ENCODE measurements around the gene KCNQ2. TPM values are rescaled to one million over a fixed set of nuclear protein-coding genes. Genes with fewer than 3 reads are reported as not detected.
"Not testable (repeated sequence)": the region's sequence is repeated elsewhere in the genome, so short reads cannot be mapped to it uniquely, and the experiment has no call there.

KCNQ2 gene
- total RNA-seq, 1 donor from 2014 or later: not detected

DNA sequence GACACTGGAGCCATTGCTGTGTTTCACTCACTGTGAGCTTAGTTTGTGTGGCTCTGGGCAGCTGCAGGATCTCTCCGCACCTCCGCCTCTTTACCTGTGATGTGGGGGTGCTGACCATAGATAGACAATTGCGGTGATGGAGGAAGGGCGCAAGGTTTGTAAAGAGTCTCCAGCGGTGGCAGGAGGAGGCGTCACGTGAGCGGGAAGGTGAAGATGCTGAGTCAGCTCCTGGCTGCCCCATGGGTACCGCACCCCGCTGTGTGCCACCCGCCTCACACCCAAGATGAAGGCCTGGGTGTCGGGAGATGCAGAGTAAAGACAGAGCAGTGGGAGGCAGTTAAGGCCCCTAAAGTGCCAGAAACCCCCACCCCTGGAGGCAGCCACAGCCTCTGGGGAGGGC, 9.0 kb upstream of the KCNQ2 start:
- DNase-seq (no peak), ATAC-seq (no peak)
- Histone ChIP-seq H3K27me3 (ENCODE audit: low read depth) (peaks cover 62% of the 10 kb centered on the region), H3K36me3 (no peaks in the 10 kb centered on the region), H3K4me1 (no peaks in the 10 kb centered on the region), H3K4me3 (no peak overlapping the region), H3K27ac (no peak overlapping the region), H3K9me3 (no peaks in the 10 kb centered on the region)
- TF ChIP-seq, protein P1, sequence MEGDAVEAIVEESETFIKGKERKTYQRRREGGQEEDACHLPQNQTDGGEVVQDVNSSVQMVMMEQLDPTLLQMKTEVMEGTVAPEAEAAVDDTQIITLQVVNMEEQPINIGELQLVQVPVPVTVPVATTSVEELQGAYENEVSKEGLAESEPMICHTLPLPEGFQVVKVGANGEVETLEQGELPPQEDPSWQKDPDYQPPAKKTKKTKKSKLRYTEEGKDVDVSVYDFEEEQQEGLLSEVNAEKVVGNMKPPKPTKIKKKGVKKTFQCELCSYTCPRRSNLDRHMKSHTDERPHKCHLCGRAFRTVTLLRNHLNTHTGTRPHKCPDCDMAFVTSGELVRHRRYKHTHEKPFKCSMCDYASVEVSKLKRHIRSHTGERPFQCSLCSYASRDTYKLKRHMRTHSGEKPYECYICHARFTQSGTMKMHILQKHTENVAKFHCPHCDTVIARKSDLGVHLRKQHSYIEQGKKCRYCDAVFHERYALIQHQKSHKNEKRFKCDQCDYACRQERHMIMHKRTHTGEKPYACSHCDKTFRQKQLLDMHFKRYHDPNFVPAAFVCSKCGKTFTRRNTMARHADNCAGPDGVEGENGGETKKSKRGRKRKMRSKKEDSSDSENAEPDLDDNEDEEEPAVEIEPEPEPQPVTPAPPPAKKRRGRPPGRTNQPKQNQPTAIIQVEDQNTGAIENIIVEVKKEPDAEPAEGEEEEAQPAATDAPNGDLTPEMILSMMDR (IDR thresholded peaks at IDR 0.05): no peak
- intact Hi-C loops (cut with DNase I): no loop called here

DNA sequence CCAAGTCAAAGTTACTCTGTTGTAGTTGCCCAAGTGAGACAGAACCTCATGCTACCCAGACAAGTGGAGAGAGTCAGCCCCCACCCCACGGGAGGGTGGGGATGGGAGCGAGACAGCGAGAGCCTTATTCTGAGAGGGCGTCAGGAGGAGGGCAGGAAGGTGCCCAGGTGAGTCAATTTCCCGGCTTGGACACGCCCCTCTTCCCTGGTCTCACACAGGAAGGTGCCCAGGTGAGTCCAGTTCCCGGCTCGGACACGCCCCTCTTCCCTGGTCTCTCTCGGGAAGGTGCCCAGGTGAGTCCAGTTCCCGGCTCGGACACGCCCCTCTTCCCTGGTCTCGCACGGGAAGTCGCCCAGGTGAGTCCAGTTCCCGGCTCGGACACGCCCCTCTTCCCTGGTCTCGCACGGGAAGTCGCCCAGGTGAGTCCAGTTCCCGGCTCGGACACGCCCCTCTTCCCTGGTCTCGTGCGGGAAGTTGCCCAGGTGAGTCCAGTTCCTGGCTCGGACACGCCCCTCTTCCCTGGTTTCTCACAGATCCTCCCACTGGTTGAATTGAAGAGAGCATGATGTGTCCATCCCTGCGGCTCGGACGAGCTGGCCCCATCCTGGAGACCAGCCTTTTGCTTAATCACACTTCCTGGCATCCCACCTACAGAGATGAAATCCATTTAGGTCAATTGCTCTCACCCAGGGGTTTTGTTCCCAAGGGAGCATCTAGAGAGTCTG, 7.4 kb upstream of the KCNQ2 start:
- H3K4me1 ChIP-seq; H3K27ac ChIP-seq; H3K4me3 ChIP-seq; ATAC-seq; DNase-seq; intact Hi-C loops (cut with DNase I); H3K9me3 ChIP-seq; H3K36me3 ChIP-seq: not testable (repeated sequence)
- peaks cover 70% of the 10 kb centered on the region for H3K27me3 ChIP-seq (ENCODE audit: low read depth)

DNA sequence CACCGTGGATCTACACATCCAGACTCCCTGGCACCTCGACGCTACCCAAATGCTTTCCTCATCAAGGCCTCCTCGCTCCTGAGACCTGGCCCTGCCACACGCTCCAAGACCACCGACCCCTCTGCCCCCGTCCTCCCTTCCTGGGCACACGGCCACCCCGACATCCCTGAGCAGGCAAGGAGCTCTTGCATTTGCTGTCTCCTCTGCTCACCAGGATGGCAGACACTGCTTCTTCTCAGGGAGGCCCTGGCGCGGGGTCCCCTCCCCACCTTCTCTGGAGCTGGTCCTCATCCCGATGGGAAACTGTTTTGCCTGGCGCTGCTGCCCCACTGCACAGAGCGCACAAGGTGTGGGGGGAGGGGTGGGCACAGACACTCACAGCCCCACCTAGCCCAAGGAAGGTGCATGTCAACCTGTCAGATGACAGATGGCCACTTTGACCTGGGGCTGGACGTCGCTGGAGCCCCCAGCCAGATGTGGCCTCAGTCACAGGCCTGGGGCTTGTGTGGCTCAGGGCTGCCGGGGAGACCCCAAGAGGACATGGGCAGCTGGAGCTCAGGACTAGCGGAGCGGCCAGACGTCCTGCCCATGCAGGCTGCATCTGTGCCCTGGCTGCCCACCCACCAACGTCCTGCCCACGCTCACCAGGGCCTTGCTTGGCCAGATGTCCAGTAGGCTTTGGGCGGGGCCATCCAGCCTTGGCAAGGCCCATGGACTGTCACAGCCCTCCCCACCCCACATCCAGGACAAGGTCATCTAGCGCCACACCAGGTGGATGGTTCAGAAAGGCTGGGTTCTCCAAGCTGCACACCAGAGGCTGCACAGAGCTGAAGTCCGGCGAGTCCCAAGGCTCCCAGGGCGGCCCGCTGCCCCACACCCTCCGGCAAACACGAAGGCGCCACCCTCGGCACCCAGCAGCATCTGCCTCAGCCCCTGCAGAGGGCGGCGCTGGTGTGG, 6.2 kb upstream of the KCNQ2 start:
- Histone ChIP-seq H3K27ac (no peak overlapping the region), H3K9me3 (no peaks in the 10 kb centered on the region), H3K4me1 (no peaks in the 10 kb centered on the region), H3K27me3 (ENCODE audit: low read depth) (peaks cover 80% of the 10 kb centered on the region), H3K4me3 (no peak overlapping the region), H3K36me3 (no peaks in the 10 kb centered on the region)
- intact Hi-C loops (cut with DNase I): no loop called here
- DNase-seq: no peak
- TF ChIP-seq, protein P1 (IDR thresholded peaks at IDR 0.05): no peak
- ATAC-seq: no peak

DNA sequence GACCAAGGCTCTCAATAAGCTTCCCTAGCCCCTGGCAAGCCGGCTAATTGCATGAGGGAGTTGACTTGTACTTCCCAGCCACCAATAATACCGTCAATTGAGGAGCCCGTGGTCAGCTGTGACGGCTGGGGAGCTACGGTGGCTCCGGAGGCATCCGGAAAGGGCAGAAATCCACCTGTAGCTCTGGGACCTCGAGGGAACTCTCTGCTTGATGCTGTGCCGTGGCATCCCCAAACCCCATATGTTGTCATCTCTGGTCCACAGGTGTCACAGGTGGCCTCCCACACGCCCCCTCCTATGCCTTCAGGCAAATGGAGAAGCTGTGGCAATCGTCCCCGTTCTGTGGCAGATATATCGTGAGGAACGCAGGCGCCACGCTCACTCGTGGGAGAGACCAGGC, 5.5 kb upstream of the KCNQ2 start:
- Histone ChIP-seq H3K4me1 (no peaks in the 10 kb centered on the region), H3K9me3 (no peaks in the 10 kb centered on the region), H3K36me3 (no peaks in the 10 kb centered on the region), H3K4me3 (no peak overlapping the region), H3K27ac (no peak overlapping the region), H3K27me3 (ENCODE audit: low read depth) (peaks cover 86% of the 10 kb centered on the region)
- DNase-seq (no peak), ATAC-seq (no peak)
- intact Hi-C loops (cut with DNase I): no loop called here
- TF ChIP-seq, protein P1 (IDR thresholded peaks at IDR 0.05): no peak

DNA sequence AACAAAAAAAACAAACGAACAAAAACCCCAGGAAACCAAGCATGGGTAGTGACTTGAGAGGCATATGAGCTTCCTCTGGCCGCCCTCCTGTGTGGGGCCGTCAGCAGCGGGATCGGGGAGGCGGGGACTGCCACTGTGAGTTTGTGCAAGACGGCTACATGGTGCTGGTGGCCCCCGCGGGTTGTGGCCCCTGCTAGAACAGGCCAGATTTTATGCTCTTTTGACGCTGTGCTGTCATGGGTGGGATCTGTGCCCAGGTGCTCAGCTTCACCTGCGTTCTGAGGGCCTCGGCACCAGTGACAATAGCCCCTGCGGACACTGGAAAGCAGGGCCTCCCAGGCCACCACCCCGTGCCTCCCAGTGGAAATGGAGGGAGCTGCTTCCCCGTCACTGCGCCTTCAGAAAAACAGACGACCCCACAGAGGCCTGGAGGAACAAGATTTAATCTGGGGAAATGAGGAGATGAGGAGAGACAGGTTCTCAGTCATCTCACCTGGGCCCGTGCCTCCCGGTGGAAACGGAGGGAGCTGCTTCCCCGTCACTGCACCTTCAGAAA, 4.7 kb upstream of the KCNQ2 start:
- Histone ChIP-seq H3K36me3 (no peaks in the 10 kb centered on the region), H3K9me3 (no peaks in the 10 kb centered on the region), H3K27me3 (ENCODE audit: low read depth) (peaks cover 86% of the 10 kb centered on the region), H3K4me1 (peaks cover 1% of the 10 kb centered on the region), H3K27ac (no peak overlapping the region), H3K4me3 (no peak overlapping the region)
- TF ChIP-seq, protein P1 (IDR thresholded peaks at IDR 0.05): no peak
- intact Hi-C loops (cut with DNase I): no loop called here
- DNase-seq (no peak), ATAC-seq (no peak)

Measured in lower lobe of right lung (tissue), 2 donors.